RWPE2 (cell line): ENCODE data around the gene ZC3H4.

Experiments
- ATAC-seq: fragments of 200-7000 bp; cut with Tn5 transposase; 3 replicates; pipeline ENCODE4 v1.9.1; 2021; ENCODE audit warnings: low read depth
- DNase-seq: peaks from one replicate; pipeline ENCODE4 v3.0.0-alpha.2; 2020; ENCODE audit warnings: low spot score
- H3K27ac ChIP-seq: fragments of 450-650 bp; 2 replicates; pipeline ENCODE4 v1.5.1; 2017; ENCODE audit warnings: mild to moderate bottlenecking; ENCODE audit not compliant: poor library complexity, severe bottlenecking
- H3K27me3 ChIP-seq: fragments of 250-450 bp; sonication (Bioruptor Pico); 2 replicates; pipeline ENCODE4 v1.5.1; 2021; ENCODE audit warnings: mild to moderate bottlenecking, moderate library complexity; ENCODE audit not compliant: insufficient read depth, poor library complexity, severe bottlenecking
- H3K36me3 ChIP-seq: fragments of 250-450 bp; sonication (Bioruptor Pico); 2 replicates; pipeline ENCODE4 v1.5.1; 2020; ENCODE audit warnings: low read depth, mild to moderate bottlenecking, moderate library complexity
- H3K4me1 ChIP-seq: fragments of 250-450 bp; sonication (Bioruptor Pico); 2 replicates; pipeline ENCODE4 v1.5.1; 2021; ENCODE audit warnings: mild to moderate bottlenecking, moderate library complexity; ENCODE audit not compliant: insufficient read depth, poor library complexity, severe bottlenecking
- H3K4me3 ChIP-seq: fragments of 250-450 bp; sonication (Bioruptor Pico); 2 replicates; pipeline ENCODE4 v1.5.1; 2021; ENCODE audit warnings: mild to moderate bottlenecking, moderate library complexity; ENCODE audit not compliant: severe bottlenecking
- H3K9me3 ChIP-seq: fragments of 250-450 bp; sonication (Bioruptor Pico); 2 replicates; pipeline ENCODE4 v1.5.1; 2021; ENCODE audit warnings: mild to moderate bottlenecking, moderate library complexity; ENCODE audit not compliant: severe bottlenecking
- CTCF ChIP-seq: fragments of 450-650 bp; IDR thresholded peaks from one replicate; pipeline ENCODE4 v1.5.1; 2017; ENCODE audit warnings: mild to moderate bottlenecking, moderate library complexity; ENCODE audit not compliant: poor library complexity, severe bottlenecking

The ZC3H4 gene

GRCh38 chr19:47096100-47096704 lies 17.4 kb downstream of the ZC3H4 start:
- Histone ChIP-seq H3K4me1 (peaks cover 15% of the 10 kb centered on the region), H3K36me3 (peaks cover 53% of the 10 kb centered on the region), H3K27me3 (no peaks in the 10 kb centered on the region), H3K4me3 (no peak overlapping the region), H3K27ac (peak overlapping the region; percentile 15), H3K9me3 (no peaks in the 10 kb centered on the region)
- ATAC-seq (peak; percentile 71), DNase-seq (no peak)
- TF ChIP-seq CTCF, result no peak

DNA sequence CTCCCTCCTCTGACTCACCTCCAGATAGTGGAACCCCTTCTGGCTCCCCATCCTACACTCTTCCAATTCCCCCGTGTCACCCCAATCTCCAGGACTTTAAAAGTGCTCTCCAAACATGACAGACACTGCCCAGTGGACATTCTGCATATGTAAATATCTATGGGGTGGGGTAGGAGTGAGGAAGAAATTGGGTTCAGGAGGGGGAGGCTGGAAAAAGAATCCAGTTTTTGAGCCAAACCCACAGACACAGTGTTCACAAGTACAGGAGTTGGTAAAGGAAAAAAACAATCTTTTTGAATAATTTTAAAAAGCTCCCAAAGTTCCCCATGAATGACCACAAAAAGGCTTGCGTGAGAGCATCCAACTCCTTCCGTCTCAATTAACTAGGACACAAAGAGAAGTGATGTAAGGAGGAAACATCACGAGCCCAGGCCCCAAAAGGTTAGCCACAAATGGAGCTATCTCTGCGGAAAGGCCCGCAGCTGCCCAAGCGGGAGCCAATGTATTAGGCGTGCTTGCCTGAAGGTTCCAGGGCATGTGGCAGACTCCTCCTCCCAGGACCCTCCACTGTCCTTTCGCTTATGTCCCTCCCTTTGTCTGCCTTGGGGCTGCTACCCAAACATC lies 18.0 kb downstream of the ZC3H4 start:
- ATAC-seq (no peak), DNase-seq (no peak)
- Histone ChIP-seq H3K9me3 (no peaks in the 10 kb centered on the region), H3K4me1 (peaks cover 15% of the 10 kb centered on the region), H3K36me3 (peaks cover 59% of the 10 kb centered on the region), H3K4me3 (no peak overlapping the region), H3K27me3 (no peaks in the 10 kb centered on the region), H3K27ac (peak overlapping the region; percentile 15)
- no peak for TF ChIP-seq CTCF

- H3K9me3 ChIP-seq, result no peaks in the 10 kb centered on the region
- no peaks in the 10 kb centered on the region for H3K27me3 ChIP-seq
- H3K4me3 ChIP-seq, result no peak overlapping the region
- no peak for ATAC-seq
- H3K27ac ChIP-seq, result peak overlapping the region; percentile 15
- H3K4me1 ChIP-seq, result peaks cover 15% of the 10 kb centered on the region
- no peak for TF ChIP-seq CTCF
- peaks cover 62% of the 10 kb centered on the region for H3K36me3 ChIP-seq
- no peak for DNase-seq
Observed at GRCh38 chr19:47094557-47095475, 18.8 kb downstream of the ZC3H4 start.

- no peak for TF ChIP-seq CTCF
- Histone ChIP-seq H3K9me3 (no peaks in the 10 kb centered on the region), H3K36me3 (peaks cover 67% of the 10 kb centered on the region), H3K4me1 (peaks cover 15% of the 10 kb centered on the region), H3K27me3 (no peaks in the 10 kb centered on the region), H3K27ac (no peak overlapping the region), H3K4me3 (no peak overlapping the region)
- ATAC-seq (no peak), DNase-seq (no peak)
Observed at GRCh38 chr19:47093841-47094240, 19.7 kb downstream of the ZC3H4 start.
